ENCODE measurements around the gene TFDP1.

TFDP1 gene

GRCh38 chr13:113607889-113608635, 23.5 kb downstream of the TFDP1 start:
- DNase-seq (ENCODE audit: extremely low spot score) = no peak
- TF ChIP-seq CTCF (IDR thresholded peaks at IDR 0.05; ENCODE audit: control extremely low read depth, extremely low read depth, low read depth, missing control alignments) = no peak
- CTCF ChIA-PET = no interaction called here
- POLR2A ChIA-PET = no interaction called here

- no peak for TF ChIP-seq CTCF (IDR thresholded peaks at IDR 0.05; ENCODE audit: control extremely low read depth, extremely low read depth, low read depth, missing control alignments)
- ChIA-PET POLR2A (no interaction called here), CTCF (no interaction called here)
- no peak for DNase-seq (ENCODE audit: extremely low spot score)
Measured at GRCh38 chr13:113608967-113609533, 24.5 kb downstream of the TFDP1 start.

- CTCF ChIA-PET = no interaction called here
- TF ChIP-seq CTCF (IDR thresholded peaks at IDR 0.05; ENCODE audit: control extremely low read depth, extremely low read depth, low read depth, missing control alignments) = no peak
- POLR2A ChIA-PET = no interaction called here
- no peak for DNase-seq (ENCODE audit: extremely low spot score)
Measured at GRCh38 chr13:113609616-113610015, 25.1 kb downstream of the TFDP1 start.

- no peak for TF ChIP-seq CTCF (IDR thresholded peaks at IDR 0.05; ENCODE audit: control extremely low read depth, extremely low read depth, low read depth, missing control alignments)
- DNase-seq (ENCODE audit: extremely low spot score) = no peak
- CTCF ChIA-PET = interaction anchor here (1.1 kb wide), 1 partner anchor 33 kb away, joined by 3 read pairs; no protein-coding TSS in a partner anchor
- POLR2A ChIA-PET = no interaction called here
Measured at GRCh38 chr13:113610266-113610665, 25.7 kb downstream of the TFDP1 start.

- no peak for DNase-seq (ENCODE audit: extremely low spot score)
- ChIA-PET POLR2A (no interaction called here), CTCF (no interaction called here)
- TF ChIP-seq CTCF (IDR thresholded peaks at IDR 0.05; ENCODE audit: control extremely low read depth, extremely low read depth, low read depth, missing control alignments) = no peak
Measured at GRCh38 chr13:113611996-113612395, 27.4 kb downstream of the TFDP1 start.

- no peak for DNase-seq (ENCODE audit: extremely low spot score)
- ChIA-PET CTCF (no interaction called here), POLR2A (no interaction called here)
- no peak for TF ChIP-seq CTCF (IDR thresholded peaks at IDR 0.05; ENCODE audit: control extremely low read depth, extremely low read depth, low read depth, missing control alignments)
Measured at GRCh38 chr13:113612607-113613006, 28.1 kb downstream of the TFDP1 start.

All from GM10248 (cell line).